HG03045 (cell line): Measurements from ENCODE around the gene DPPA4.
"Not testable (repeated sequence)": the region's sequence is repeated elsewhere in the genome, so short reads cannot be mapped to it uniquely, and the experiment has no call there.

Experiments used
- ATAC-seq: cut with Tn5 transposase; IDR thresholded peaks from one replicate; pipeline ENCODE4 v1.9.1; 2021; ENCODE audit warnings: mild to moderate bottlenecking, moderate library complexity; ENCODE audit not compliant: unreplicated experiment

DPPA4 gene

GRCh38 chr3:109337393-109337792 lies at the start of gene DPPA4:
Gene DPPA4, minus strand, starts transcription at chr3:109337546. Its CDS starts 29 bp downstream, at chr3:109337517.
- no peak for ATAC-seq

- ATAC-seq = no peak
These were observed 48.3 kb upstream of the DPPA4 start for GRCh38 chr3:109385442-109386318.

GRCh38 chr3:109384164-109384563 lies 46.8 kb upstream of the DPPA4 start:
- no peak for ATAC-seq

- ATAC-seq = no peak
These were observed 45.2 kb upstream of the DPPA4 start for GRCh38 chr3:109382588-109382987.

GRCh38 chr3:109375975-109376374 lies 38.6 kb upstream of the DPPA4 start:
- ATAC-seq = no peak

GRCh38 chr3:109374434-109374833 lies 37.1 kb upstream of the DPPA4 start:
- ATAC-seq = not testable (repeated sequence)

GRCh38 chr3:109373933-109374332 lies 36.6 kb upstream of the DPPA4 start:
- ATAC-seq = no peak

- ATAC-seq = no peak
These were observed 35.3 kb upstream of the DPPA4 start for GRCh38 chr3:109372639-109373038.

- ATAC-seq = no peak
These were observed 32.2 kb upstream of the DPPA4 start for GRCh38 chr3:109369510-109369909.

- no peak for ATAC-seq
These were observed 26.7 kb upstream of the DPPA4 start for GRCh38 chr3:109364088-109364487.

GRCh38 chr3:109363634-109364033 lies 26.3 kb upstream of the DPPA4 start:
- no peak for ATAC-seq

GRCh38 chr3:109362823-109363222 lies 25.5 kb upstream of the DPPA4 start:
- ATAC-seq = no peak

GRCh38 chr3:109358809-109359208 lies 21.5 kb upstream of the DPPA4 start:
- ATAC-seq = not testable (repeated sequence)

- no peak for ATAC-seq
These were observed 19.3 kb upstream of the DPPA4 start for GRCh38 chr3:109356442-109357155.

- no peak for ATAC-seq
These were observed 18.5 kb upstream of the DPPA4 start for GRCh38 chr3:109355625-109356441.

- ATAC-seq = no peak
These were observed 15.7 kb upstream of the DPPA4 start for GRCh38 chr3:109353057-109353456.

- no peak for ATAC-seq
These were observed 13.9 kb upstream of the DPPA4 start for GRCh38 chr3:109351231-109351630.

GRCh38 chr3:109346770-109347295 lies 9.5 kb upstream of the DPPA4 start:
- ATAC-seq = no peak

GRCh38 chr3:109346099-109346498 lies 8.8 kb upstream of the DPPA4 start:
- no peak for ATAC-seq

- ATAC-seq = no peak
These were observed 2.6 kb upstream of the DPPA4 start for GRCh38 chr3:109339714-109340648.
